ENCODE measurements around the gene RASAL3.
A peak's percentile ranks its signal among the peaks of the same experiment; 100 is the strongest.

DNA sequence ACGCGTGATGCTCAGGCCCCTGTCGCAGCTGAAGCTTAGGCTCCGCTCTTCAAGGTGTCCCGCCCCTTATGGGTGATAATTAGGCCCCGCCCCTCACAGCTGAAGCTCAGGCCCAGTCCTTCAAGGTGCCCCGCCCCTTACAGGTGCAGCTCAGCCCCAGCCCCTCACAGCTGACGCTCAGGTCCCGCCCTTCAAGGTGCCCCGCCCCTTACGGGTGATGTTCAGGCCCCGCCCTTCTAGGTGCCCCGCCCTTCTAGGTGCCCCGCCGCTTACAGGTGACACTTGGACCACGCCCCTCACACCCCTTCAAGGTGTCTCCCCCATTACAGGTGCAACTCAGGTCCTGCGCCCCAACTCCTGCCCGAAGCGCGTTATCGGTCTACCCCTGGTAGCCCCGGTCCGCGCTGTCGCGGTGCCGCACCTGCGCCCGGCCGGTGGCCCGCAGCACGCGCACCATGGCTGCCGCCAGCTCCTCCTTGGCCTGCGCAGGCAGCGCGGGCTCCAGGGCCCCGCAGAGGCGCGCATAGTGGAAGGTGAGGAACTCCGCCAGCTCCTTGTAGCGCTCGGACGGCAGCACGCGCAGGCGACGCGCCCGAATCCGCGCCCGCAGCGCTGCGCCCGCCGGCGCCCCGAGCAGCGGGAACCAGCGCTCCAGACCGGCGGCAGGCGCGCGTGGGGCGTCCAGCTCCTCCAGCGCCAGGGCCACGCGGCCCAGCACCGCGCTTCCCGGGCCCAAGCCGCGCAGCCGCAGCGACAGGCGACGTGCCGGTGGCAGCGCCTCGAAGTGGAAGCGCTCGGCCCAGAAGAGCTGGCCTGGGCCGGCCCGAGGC, 7.3 kb downstream of the RASAL3 start:
- TF ChIP-seq ZNF274 (IDR thresholded peaks at IDR 0.05; ENCODE audit: low read depth, low read length) (no peak), SUZ12 (IDR thresholded peaks at IDR 0.05; ENCODE audit: extremely low read depth, insufficient read depth, insufficient read length) (peak; percentile 80), YY1 (IDR thresholded peaks at IDR 0.05; ENCODE audit: insufficient read depth, insufficient read length) (no peak)
